Activated CD4-positive, alpha-beta T cell treated with anti-CD3 and anti-CD28 coated beads, Interleukin-2, Interleukin-4, amounts not matched to agents 100 ng/mL and 50 ng/mL, durations not matched to agents 16 hours and 8 hours (primary cell): ENCODE results near the gene KLHDC3.
"Not testable (repeated sequence)": the region's sequence is repeated elsewhere in the genome, so short reads cannot be mapped to it uniquely, and the experiment has no call there.

Source experiments
- DNase-seq: peaks from one replicate; pipeline ENCODE4 v3.0.0-alpha.2; 2020; ENCODE audit warnings: low spot score

The KLHDC3 gene

GRCh38 chr6:43029120-43029519, 15.1 kb downstream of the KLHDC3 start:
- DNase-seq, result no peak

GRCh38 chr6:43032326-43032725, 18.3 kb downstream of the KLHDC3 start:
- no peak for DNase-seq

- DNase-seq, result no peak
Observed at GRCh38 chr6:43033496-43034189, 19.6 kb downstream of the KLHDC3 start.

DNA sequence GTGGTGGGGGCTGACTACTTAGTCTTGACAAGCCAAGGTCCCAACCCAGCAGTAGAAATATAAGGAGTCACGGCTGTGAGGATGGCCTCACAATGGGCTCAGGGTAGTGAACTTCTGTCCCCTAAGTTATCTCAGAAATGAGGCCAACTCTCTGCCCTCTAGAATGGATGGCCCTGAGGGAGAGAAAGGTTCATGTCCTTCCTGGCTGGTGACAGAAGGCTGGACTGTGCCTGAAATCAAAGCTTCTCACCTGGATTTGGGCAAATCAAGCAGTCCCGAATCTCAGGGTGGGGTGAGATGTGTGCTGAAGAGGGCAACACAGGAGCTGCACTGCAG, 20.1 kb downstream of the KLHDC3 start:
- DNase-seq, result no peak

DNA sequence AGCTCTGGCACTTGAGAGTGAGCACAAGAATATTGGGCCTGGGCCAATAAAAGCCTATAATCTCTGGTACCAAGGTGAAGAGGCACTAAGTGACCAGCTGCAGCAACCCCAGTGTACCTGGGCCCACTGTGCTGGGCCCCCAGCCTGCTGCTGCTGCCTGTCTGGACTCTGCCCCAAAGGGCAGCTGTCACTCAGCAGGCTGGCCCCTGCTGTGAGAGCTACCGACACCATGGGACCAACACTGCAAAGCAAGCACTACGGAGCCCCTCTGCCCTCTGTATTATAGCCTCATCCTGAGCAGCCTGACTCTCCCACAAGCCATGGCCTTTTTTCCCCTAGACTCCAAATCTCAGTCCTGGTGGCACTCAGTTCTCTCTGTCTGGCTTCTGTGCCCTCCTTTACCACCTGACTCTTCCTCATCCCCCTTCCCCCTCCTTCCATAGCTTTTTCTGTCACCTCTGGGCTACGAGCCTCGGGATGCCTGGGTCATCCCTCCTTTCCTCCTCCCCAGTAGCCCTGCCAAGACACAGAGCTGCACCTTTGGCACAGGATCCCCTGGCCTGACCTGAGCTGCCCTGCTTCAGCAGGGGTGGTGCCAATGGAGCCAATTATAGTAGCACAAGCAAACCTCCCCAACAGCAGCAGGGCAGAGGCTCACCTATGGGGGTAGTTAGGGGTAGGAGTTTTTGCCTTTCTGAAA, 21.6 kb downstream of the KLHDC3 start:
- DNase-seq, result no peak

DNA sequence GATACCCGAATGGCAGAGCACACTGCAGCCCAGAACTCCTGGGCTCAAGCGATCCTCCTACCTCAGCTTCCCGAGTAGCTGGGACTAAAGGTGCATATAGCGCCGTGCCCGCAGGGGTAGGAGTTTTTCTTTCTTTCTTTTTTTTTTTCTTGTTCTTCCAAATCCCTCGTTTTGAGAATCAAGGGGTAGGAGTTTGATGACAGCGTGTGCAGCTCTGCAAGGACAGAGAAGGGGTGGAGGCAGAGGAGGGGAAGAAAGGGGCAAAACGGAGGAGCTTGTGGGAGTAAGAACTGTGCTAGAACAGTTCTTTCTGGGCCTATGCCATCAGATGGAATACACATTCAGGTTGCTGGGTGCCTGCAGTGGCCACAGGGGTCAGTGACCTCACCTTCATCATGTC, 22.7 kb downstream of the KLHDC3 start:
- no peak for DNase-seq

- DNase-seq, result no peak
Observed at GRCh38 chr6:43037197-43037596, 23.1 kb downstream of the KLHDC3 start.

DNA sequence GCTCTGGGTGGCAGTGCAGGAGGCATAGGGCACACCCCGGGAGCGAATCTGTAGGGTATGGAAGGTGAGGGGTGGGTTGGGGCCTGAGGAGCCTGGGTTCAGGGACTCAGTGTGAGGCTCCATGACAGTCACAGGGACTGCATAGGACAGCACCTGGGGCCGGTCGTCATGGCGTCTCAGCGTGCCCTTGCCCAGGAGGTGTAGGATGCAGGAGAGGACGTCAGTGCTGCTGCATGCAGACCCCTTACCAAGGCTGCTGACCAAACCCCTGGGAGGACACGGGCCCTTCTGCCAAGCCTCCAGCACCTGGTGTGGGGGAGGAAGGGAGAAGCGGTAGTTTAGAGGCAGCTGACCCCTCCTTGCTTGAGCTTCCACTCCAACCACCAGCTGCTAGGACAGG, 23.7 kb downstream of the KLHDC3 start:
- no peak for DNase-seq

DNA sequence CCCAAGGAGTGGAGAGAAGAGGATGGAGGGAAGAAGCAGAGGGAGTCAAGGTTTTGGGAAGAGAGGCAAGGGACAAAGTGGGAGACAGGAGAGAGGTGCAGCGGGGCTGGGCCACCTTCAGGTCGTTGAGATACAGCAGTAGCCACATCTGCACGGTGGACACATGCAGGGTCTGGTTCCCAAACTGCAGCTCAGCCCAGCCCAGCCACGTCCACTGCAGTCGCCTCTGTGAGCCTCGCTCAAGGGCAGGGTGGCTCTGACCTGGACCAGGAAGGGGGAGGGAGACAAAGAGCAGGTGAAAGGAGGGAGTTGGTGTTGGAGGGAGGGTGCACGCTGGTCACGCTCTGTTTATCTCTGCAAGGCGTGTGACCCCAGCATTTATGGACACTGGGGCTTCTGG, 24.7 kb downstream of the KLHDC3 start:
- DNase-seq, result no peak

- DNase-seq, result no peak
Observed at GRCh38 chr6:43040542-43041257, 26.7 kb downstream of the KLHDC3 start.

GRCh38 chr6:43041475-43041874, 27.4 kb downstream of the KLHDC3 start:
- DNase-seq, result not testable (repeated sequence)

DNA sequence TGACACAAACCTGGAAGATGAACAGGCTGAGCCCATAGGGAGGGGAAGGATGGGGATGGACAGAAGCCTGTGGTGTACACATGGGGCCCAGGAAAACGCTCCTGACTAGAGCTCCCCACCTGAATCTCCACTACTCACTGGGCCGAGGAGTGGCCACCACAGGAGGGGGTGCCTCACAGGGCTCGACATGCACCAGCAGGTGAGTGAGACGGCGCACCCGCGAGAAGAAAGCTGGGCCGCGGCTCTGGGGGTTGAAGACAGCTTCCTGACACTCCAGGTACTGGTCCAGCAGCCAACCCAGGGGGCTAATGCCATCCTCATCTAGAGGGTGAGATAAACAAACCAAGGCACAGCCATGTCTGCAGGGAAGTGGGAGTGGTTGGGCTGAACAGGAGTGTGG, 29.3 kb downstream of the KLHDC3 start:
- no peak for DNase-seq

GRCh38 chr6:43045371-43045930, 31.4 kb downstream of the KLHDC3 start:
- no peak for DNase-seq

GRCh38 chr6:43047998-43048397, 33.9 kb downstream of the KLHDC3 start:
- DNase-seq, result no peak

DNA sequence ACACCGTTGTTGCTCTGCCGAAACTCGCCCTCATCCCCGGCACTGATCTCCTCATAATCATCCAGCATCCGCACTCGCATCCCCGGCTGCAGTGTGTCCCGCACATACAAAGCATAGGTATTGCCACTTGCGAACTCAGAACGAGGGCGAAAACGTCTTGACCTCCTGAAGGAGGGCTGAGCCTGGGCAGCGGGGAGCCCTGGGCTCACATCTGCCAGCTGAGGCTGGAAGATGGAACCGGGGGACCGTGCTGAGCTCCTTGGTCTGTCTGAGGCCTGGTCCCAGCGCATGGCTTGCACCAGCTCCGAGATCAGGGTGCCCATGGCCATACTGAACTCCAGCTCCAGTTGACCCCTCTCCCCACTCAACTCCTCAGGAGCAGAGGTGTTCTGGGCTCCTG, 36.9 kb downstream of the KLHDC3 start:
- DNase-seq, result no peak

- no peak for DNase-seq
Observed at GRCh38 chr6:43052225-43052841, 38.3 kb downstream of the KLHDC3 start.

- DNase-seq, result peak; percentile 9
Observed at GRCh38 chr6:43052842-43053544, 38.9 kb downstream of the KLHDC3 start.

DNA sequence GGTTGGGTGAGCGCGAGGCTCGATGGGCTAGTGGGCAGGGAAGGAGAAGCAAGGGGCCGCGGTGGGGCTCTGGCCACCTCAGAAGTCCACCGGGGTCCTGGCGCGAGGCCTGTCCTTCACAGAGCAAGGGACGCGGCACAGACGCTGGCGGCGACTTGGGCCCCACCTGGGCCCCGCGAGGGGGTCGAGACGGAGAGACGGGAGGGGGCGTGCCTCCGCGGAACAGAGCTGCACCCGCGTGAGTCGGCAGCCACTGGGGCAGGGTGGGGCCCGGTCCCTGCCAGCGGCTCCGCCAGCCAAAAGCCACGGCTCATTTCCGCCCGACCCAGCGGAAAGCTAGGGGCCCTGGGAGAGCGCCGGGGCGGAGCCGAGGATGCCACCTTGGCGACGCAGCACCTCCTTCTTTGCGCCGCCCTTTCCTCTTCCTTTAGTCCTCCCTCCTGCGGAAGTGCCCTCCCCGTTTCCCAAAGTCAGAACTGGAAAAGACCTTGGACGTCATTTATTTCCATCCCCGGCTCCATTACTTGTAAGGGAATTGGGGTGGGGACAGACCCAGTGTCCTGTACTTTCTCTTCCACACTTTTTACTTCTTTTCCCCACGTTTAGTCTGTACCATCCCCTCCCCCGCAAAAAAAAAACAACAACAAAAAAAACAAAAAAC, 39.6 kb downstream of the KLHDC3 start, which contains the start of gene CUL7:
Gene CUL7 (minus strand): TSS at position 307 of the 661 bp plus-strand sequence. CDS start 1,063 bp downstream, outside the sequence.
- peak; percentile 94 for DNase-seq

DNA sequence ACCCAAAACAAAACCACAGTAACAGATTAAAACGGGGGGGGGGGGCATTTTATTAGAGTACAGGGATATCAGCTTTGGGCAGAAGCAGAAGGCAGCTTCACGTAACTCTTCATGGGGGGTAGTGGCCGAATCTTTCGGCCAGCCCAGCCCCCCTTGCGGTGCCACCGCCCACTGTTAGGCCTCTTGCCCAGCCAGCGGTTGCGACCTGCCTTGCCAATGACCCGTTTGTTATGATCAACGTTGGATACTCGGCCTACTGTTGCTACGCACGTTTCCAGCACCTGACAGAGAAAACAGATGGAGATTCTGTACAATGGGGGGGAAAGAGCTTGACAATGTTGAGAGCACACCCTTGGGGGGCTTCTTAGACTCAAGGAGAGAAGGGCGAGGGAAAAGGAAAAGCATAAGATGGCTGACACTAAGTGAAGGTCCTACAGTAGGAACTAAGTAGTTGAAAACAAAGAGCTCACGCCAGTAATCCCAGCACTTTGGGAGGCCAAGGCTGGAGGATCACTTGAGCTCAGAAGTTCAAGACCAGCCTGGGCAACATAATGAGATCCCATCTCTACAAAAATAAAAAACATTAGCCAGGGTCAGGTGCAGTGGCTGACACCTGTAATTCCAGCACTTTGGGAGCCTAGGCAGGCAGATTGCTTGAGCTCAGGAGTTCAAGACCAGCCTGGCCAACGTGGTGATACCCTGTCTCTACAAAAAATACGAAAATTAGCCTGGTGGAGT, 40.3 kb downstream of the KLHDC3 start:
- no peak for DNase-seq

DNA sequence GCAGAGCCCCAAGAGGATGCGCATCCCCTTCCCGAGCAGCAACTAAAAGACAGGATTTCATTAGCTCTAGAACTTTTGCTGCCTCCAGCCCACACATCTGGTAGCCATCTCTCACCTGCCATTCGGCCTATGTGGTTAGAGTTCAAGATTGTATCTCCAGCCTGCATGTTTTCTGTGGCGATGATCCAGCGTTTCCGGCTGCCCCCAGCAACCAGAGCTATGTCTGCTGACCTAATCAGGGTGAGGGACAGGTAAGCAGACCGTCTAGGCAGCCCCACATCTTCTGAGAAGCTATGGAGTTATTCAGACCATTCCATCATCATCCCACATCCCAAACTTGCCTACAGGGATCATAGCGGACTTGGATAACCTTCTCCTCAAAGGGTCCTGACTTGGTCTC, 41.9 kb downstream of the KLHDC3 start:
- DNase-seq, result no peak
